CD4-positive, CD25-positive, alpha-beta regulatory T cell (primary cell): ENCODE results near the gene SLC27A4. TPM values are rescaled to one million over a fixed set of nuclear protein-coding genes. Genes with fewer than 3 reads are reported as not detected.
A peak's percentile ranks its signal among the peaks of the same experiment; 100 is the strongest.

ENCODE experiments used
- ATAC-seq, 2 donors: fragments of 150-1000 bp; cut with Tn5 transposase; one replicate each; pipeline ENCODE4 v1.10.0; 2021; ENCODE audit warnings: low read depth in 2 of 2, moderate number of reproducible peaks in 2 of 2, moderate library complexity in 1 of 2
- DNase-seq, 3 donors: peaks; one replicate each; pipeline versions ENCODE4 v3.0.0 to v3.0.0-alpha.2; 2012 to 2022; ENCODE audit warnings: mixed read lengths in 1 of 3
- H3K27ac ChIP-seq: one replicate; pipeline ENCODE4 v1.7.0; 2013; ENCODE audit warnings: mild to moderate bottlenecking, low read length; ENCODE audit not compliant: insufficient read depth, poor library complexity, severe bottlenecking
- H3K27me3 ChIP-seq: one replicate; pipeline ENCODE4 v1.7.0; 2013; ENCODE audit warnings: low read length; ENCODE audit not compliant: control insufficient read depth, insufficient read depth
- H3K36me3 ChIP-seq: one replicate; pipeline ENCODE4 v1.7.0; 2013; ENCODE audit warnings: mild to moderate bottlenecking, low read length, moderate library complexity; ENCODE audit not compliant: control insufficient read depth, insufficient read depth
- H3K4me1 ChIP-seq: 2 replicates; pipeline ENCODE4 v1.7.0; 2013; ENCODE audit warnings: mild to moderate bottlenecking, low read length; ENCODE audit not compliant: insufficient read depth, control insufficient read depth, poor library complexity, severe bottlenecking
- H3K4me3 ChIP-seq: one replicate; pipeline ENCODE4 v1.7.0; 2013; ENCODE audit warnings: low read depth, mild to moderate bottlenecking, low read length, moderate library complexity
- H3K9me3 ChIP-seq, 2 experiments: 1 replicate in 1 of 2; 2 replicates in 1 of 2; pipeline ENCODE4 v1.7.0; 2013; ENCODE audit warnings: low read length in 2 of 2, mild to moderate bottlenecking in 1 of 2, moderate library complexity in 1 of 2; ENCODE audit not compliant: control insufficient read depth in 2 of 2
- H3K27ac Mint-ChIP-seq, 3 donors: one replicate each; pipeline ENCODE4 v1.8.0; 2020 to 2022; ENCODE audit warnings: mild to moderate bottlenecking in 3 of 3, mixed read lengths in 3 of 3, moderate library complexity in 2 of 3
- H3K27me3 Mint-ChIP-seq: one replicate; pipeline ENCODE4 v1.8.0; 2022; ENCODE audit warnings: mild to moderate bottlenecking, mixed read lengths
- H3K36me3 Mint-ChIP-seq: one replicate; pipeline ENCODE4 v1.8.0; 2020; ENCODE audit warnings: mixed read lengths
- H3K4me1 Mint-ChIP-seq, 4 donors: one replicate each; pipeline ENCODE4 v1.8.0; 2020 to 2022; ENCODE audit warnings: mixed read lengths in 4 of 4, mild to moderate bottlenecking in 1 of 4
- H3K4me3 Mint-ChIP-seq, 4 donors: one replicate each; pipeline ENCODE4 v1.8.0; 2020 to 2022; ENCODE audit warnings: mild to moderate bottlenecking in 4 of 4, mixed read lengths in 4 of 4, moderate library complexity in 3 of 4
- H3K9me3 Mint-ChIP-seq, 7 donors: one replicate each; pipeline ENCODE4 v1.8.0; 2020 to 2022; ENCODE audit warnings: mixed read lengths in 7 of 7, mild to moderate bottlenecking in 3 of 7, moderate library complexity in 2 of 7
- polyA plus RNA-seq, 4 donors: library from polyadenylated mRNA; unstranded; fragments of 300-500 nt; fragmentation: Illumina TruSeq; gene quantifications; one replicate each; pipeline ENCODE4 v1.2.3, GENCODE V29; 2021
- total RNA-seq: library from RNA; stranded (reverse); gene quantifications from one replicate; pipeline ENCODE4 v1.2.3, GENCODE V29; 2022

Gene SLC27A4
- 8.6 TPM for total RNA-seq
- 1 to 10 TPM; 5.5 to 8.7 (median 6.4) TPM for polyA plus RNA-seq

GRCh38 chr9:128339761-128340690 is at the start of gene SLC27A4:
SLC27A4 (plus strand) TSS chr9:128340527; CDS start chr9:128343133, 2,606 bp downstream.
- no peaks in the 10 kb centered on the region for H3K27me3 ChIP-seq
- DNase-seq (peak; percentile 78 to 91 (median 84)), ATAC-seq (peak; percentile 94 to 95)
- H3K9me3 Mint-ChIP-seq = no peaks in the 10 kb centered on the region
- H3K4me3 ChIP-seq = peak within 1 kb of the TSS; percentile 80
- no peaks in the 10 kb centered on the region for H3K27me3 Mint-ChIP-seq
- peaks cover 11% of the 10 kb centered on the region for H3K4me1 ChIP-seq
- H3K9me3 ChIP-seq = no peaks in the 10 kb centered on the region
- peak within 1 kb of the TSS; percentile 61 to 93 (median 93) for H3K27ac Mint-ChIP-seq
- H3K4me1 Mint-ChIP-seq = peaks cover 0 to 14% (median 6%) of the 10 kb centered on the region in 4 donors
- H3K36me3 ChIP-seq = peaks cover 13% of the 10 kb centered on the region
- peaks cover 4% of the 10 kb centered on the region for H3K36me3 Mint-ChIP-seq
- H3K27ac ChIP-seq = peak within 1 kb of the TSS; percentile 67
- peak within 1 kb of the TSS; percentile 91 to 98 (median 96) for H3K4me3 Mint-ChIP-seq

- Mint-ChIP-seq H3K4me3 (no peak overlapping the region), H3K27me3 (no peaks in the 10 kb centered on the region), H3K4me1 (peaks cover 0 to 4% (median 1%) of the 10 kb centered on the region in 4 donors), H3K36me3 (peaks cover 13% of the 10 kb centered on the region), H3K9me3 (no peaks in the 10 kb centered on the region), H3K27ac (no peak overlapping the region)
- DNase-seq (no peak), ATAC-seq (no peak)
- Histone ChIP-seq H3K4me3 (no peak overlapping the region), H3K4me1 (no peaks in the 10 kb centered on the region), H3K36me3 (peaks cover 7% of the 10 kb centered on the region), H3K27ac (no peak overlapping the region), H3K9me3 (no peaks in the 10 kb centered on the region), H3K27me3 (no peaks in the 10 kb centered on the region)
Observed at GRCh38 chr9:128292009-128292408, 48.3 kb upstream of the SLC27A4 start.

- Mint-ChIP-seq H3K27me3 (no peaks in the 10 kb centered on the region), H3K9me3 (no peaks in the 10 kb centered on the region), H3K27ac (no peak overlapping the region), H3K4me3 (no peak overlapping the region), H3K36me3 (peaks cover 9% of the 10 kb centered on the region), H3K4me1 (peaks cover 0 to 4% (median 1%) of the 10 kb centered on the region in 4 donors)
- DNase-seq (no peak), ATAC-seq (no peak)
- Histone ChIP-seq H3K4me1 (no peaks in the 10 kb centered on the region), H3K27me3 (no peaks in the 10 kb centered on the region), H3K4me3 (no peak overlapping the region), H3K36me3 (peaks cover 4% of the 10 kb centered on the region), H3K27ac (no peak overlapping the region), H3K9me3 (no peaks in the 10 kb centered on the region)
Observed at GRCh38 chr9:128293091-128293490, 47.2 kb upstream of the SLC27A4 start.

- no peaks in the 10 kb centered on the region for H3K9me3 Mint-ChIP-seq
- H3K4me1 ChIP-seq = no peaks in the 10 kb centered on the region
- H3K36me3 Mint-ChIP-seq = peaks cover 4% of the 10 kb centered on the region
- H3K4me3 ChIP-seq = no peak overlapping the region
- no peaks in the 10 kb centered on the region for H3K27me3 ChIP-seq
- H3K4me1 Mint-ChIP-seq = peaks cover 0 to 4% (median 1%) of the 10 kb centered on the region in 4 donors
- H3K27ac ChIP-seq = no peak overlapping the region
- H3K9me3 ChIP-seq = no peaks in the 10 kb centered on the region
- H3K27ac Mint-ChIP-seq = peak overlapping the region in 1 of 3 donors; percentile 59
- H3K27me3 Mint-ChIP-seq = no peaks in the 10 kb centered on the region
- H3K4me3 Mint-ChIP-seq = no peak overlapping the region
- ATAC-seq (no peak), DNase-seq (no peak)
- no peaks in the 10 kb centered on the region for H3K36me3 ChIP-seq
Observed at GRCh38 chr9:128294142-128294541, 46.2 kb upstream of the SLC27A4 start.

GRCh38 chr9:128296340-128297220 is 43.7 kb upstream of the SLC27A4 start:
- Histone ChIP-seq H3K4me3 (no peak overlapping the region), H3K4me1 (no peaks in the 10 kb centered on the region), H3K27ac (no peak overlapping the region), H3K9me3 (no peaks in the 10 kb centered on the region), H3K36me3 (no peaks in the 10 kb centered on the region), H3K27me3 (no peaks in the 10 kb centered on the region)
- no peak overlapping the region for H3K27ac Mint-ChIP-seq
- H3K36me3 Mint-ChIP-seq = peaks cover 4% of the 10 kb centered on the region
- ATAC-seq (no peak), DNase-seq (no peak)
- no peaks in the 10 kb centered on the region for H3K27me3 Mint-ChIP-seq
- H3K4me3 Mint-ChIP-seq = peak overlapping the region in 1 of 4 donors; percentile 21
- H3K4me1 Mint-ChIP-seq = peaks cover 0 to 4% (median 1%) of the 10 kb centered on the region in 4 donors
- H3K9me3 Mint-ChIP-seq = no peaks in the 10 kb centered on the region

GRCh38 chr9:128297221-128297773 is 43.0 kb upstream of the SLC27A4 start:
- ATAC-seq (no peak), DNase-seq (no peak)
- Histone ChIP-seq H3K27me3 (no peaks in the 10 kb centered on the region), H3K9me3 (no peaks in the 10 kb centered on the region), H3K4me3 (no peak overlapping the region), H3K27ac (no peak overlapping the region), H3K4me1 (no peaks in the 10 kb centered on the region), H3K36me3 (no peaks in the 10 kb centered on the region)
- H3K4me1 Mint-ChIP-seq = peaks cover 0 to 4% (median 1%) of the 10 kb centered on the region in 4 donors
- H3K36me3 Mint-ChIP-seq = peaks cover 4% of the 10 kb centered on the region
- no peaks in the 10 kb centered on the region for H3K27me3 Mint-ChIP-seq
- H3K4me3 Mint-ChIP-seq = no peak overlapping the region
- no peaks in the 10 kb centered on the region for H3K9me3 Mint-ChIP-seq
- peak overlapping the region in 1 of 3 donors; percentile 23 for H3K27ac Mint-ChIP-seq
